PC-3 (cell line): ENCODE data around the gene GBX1. TPM values are rescaled to one million over a fixed set of nuclear protein-coding genes. Genes with fewer than 3 reads are reported as not detected.

Experiments used
- ATAC-seq: fragments of 200-7000 bp; cut with Tn5 transposase; 2 replicates; pipeline ENCODE4 v1.9.1; 2020; ENCODE audit warnings: mild to moderate bottlenecking, moderate library complexity
- BruUV-seq: library from RNA; stranded (reverse); fragments of 400-500 nt; replicated peaks from 2 replicates; lab custom pipeline; 2021; lab: Mats Ljungman, UMichigan
- CTCF ChIA-PET: fragments of 300-600 bp; sonication (Branson Sonifier 250); formaldehyde crosslinking; loops from one replicate; lab custom pipeline; 2022; ENCODE audit warnings: antibody characterized with exemption; lab: Charles Lee
- POLR2A ChIA-PET: fragments of 300-600 bp; sonication (Branson Sonifier 250); formaldehyde crosslinking; loops from one replicate; lab custom pipeline; 2022; ENCODE audit warnings: antibody characterized with exemption; ENCODE audit not compliant: unreplicated experiment; lab: Charles Lee
- DNase-seq: peaks from one replicate; pipeline ENCODE4 v3.0.0-alpha.2; 2015
- H2AFZ ChIP-seq: fragments of 300-600 bp; sonication (generic); 2 replicates; pipeline ENCODE4 v1.6.0; 2016; ENCODE audit warnings: antibody characterized with exemption, low read length
- H3F3A ChIP-seq: fragments of 300-600 bp; sonication (generic); one replicate; pipeline ENCODE4 v1.6.0; 2017; ENCODE audit warnings: antibody characterized with exemption, low read length, control low read depth, mild to moderate bottlenecking; ENCODE audit not compliant: unreplicated experiment
- H3K27ac ChIP-seq: fragments of 300-600 bp; sonication (generic); 2 replicates; pipeline ENCODE4 v1.5.1; 2016; ENCODE audit warnings: mild to moderate bottlenecking, low read length
- H3K27me3 ChIP-seq: fragments of 300-600 bp; sonication (generic); 2 replicates; pipeline ENCODE4 v1.6.1; 2016; ENCODE audit warnings: low read length, mixed read lengths
- H3K36me3 ChIP-seq: fragments of 300-600 bp; sonication (generic); 2 replicates; pipeline ENCODE4 v1.6.1; 2016; ENCODE audit warnings: low read depth, mixed run types, low read length, mixed read lengths
- H3K4me1 ChIP-seq: fragments of 300-600 bp; sonication (generic); 2 replicates; pipeline ENCODE4 v1.5.1; 2016; ENCODE audit warnings: low read length; ENCODE audit not compliant: insufficient read depth
- H3K4me2 ChIP-seq: fragments of 300-600 bp; sonication (generic); 2 replicates; pipeline ENCODE4 v1.6.0; 2016; ENCODE audit warnings: low read length
- H3K4me3 ChIP-seq: fragments of 300-600 bp; sonication (generic); 2 replicates; pipeline ENCODE4 v1.5.1; 2016; ENCODE audit warnings: mild to moderate bottlenecking, low read length, mixed read lengths
- H3K79me2 ChIP-seq: fragments of 300-600 bp; sonication (generic); 2 replicates; pipeline ENCODE4 v1.6.1; 2017; ENCODE audit warnings: low read length, mixed read lengths
- H3K9ac ChIP-seq: fragments of 300-600 bp; sonication (generic); 2 replicates; pipeline ENCODE4 v1.6.0; 2016; ENCODE audit warnings: mild to moderate bottlenecking, low read length
- H3K9me2 ChIP-seq: fragments of 300-600 bp; sonication (generic); replicated peaks from 2 replicates; pipeline ENCODE4 v1.6.1; 2016; ENCODE audit warnings: mixed run types, low read length, mixed read lengths
- H3K9me3 ChIP-seq: fragments of 300-600 bp; sonication (generic); 2 replicates; pipeline ENCODE4 v1.6.1; 2016; ENCODE audit warnings: low read length, mixed read lengths
- H4K20me1 ChIP-seq: fragments of 300-600 bp; sonication (generic); 2 replicates; pipeline ENCODE4 v1.6.1; 2016; ENCODE audit warnings: low read length, mixed read lengths
- CTCF ChIP-seq: fragments of 300-600 bp; sonication (generic); conservative IDR thresholded peaks from 2 replicates; pipeline ENCODE4 v1.5.1; 2017; ENCODE audit warnings: antibody characterized with exemption, low read depth, mild to moderate bottlenecking, low read length
- EZH2 ChIP-seq: fragments of 300-600 bp; sonication (generic); IDR thresholded peaks from one replicate; pipeline ENCODE4 v1.6.1; 2017; ENCODE audit warnings: antibody characterized with exemption, mild to moderate bottlenecking, low read length; ENCODE audit not compliant: unreplicated experiment
- EZH2phosphoT487 ChIP-seq: fragments of 300-600 bp; sonication (generic); IDR thresholded peaks from 2 replicates; pipeline ENCODE4 v1.6.1; 2018; ENCODE audit warnings: mild to moderate bottlenecking, antibody characterized with exemption, low read length, borderline replicate concordance
- intact Hi-C: fragments of 100-400 bp; cut with micrococcal nuclease; formaldehyde crosslinking; loops from 2 replicates; pipeline ENCODE4 v1.9.0; 2023
- total RNA-seq: library from RNA; depleted of rRNA; stranded (reverse); fragments of >200 nt; gene quantifications from 2 replicates; pipeline ENCODE4 v1.2.3, GENCODE V29; 2014

Gene GBX1
- total RNA-seq, 1 experiment from 2014 or later: not detected

- peaks cover 20% of the 10 kb centered on the region; the same call in 1 of the 2 replicates for H4K20me1 ChIP-seq
- peaks cover 28% of the 10 kb centered on the region for H3K4me1 ChIP-seq
- H3K4me2 ChIP-seq: peak overlapping the region; percentile 78
- no peak overlapping the region for H3K4me3 ChIP-seq
- intact Hi-C loops: loop anchor here (10.0 kb wide), 1 partner anchor 142 kb away; the partner anchor contains the start of gene KCNH2
- no peak overlapping the region for H2AFZ ChIP-seq
- peaks cover 34% of the 10 kb centered on the region for H3K79me2 ChIP-seq
- H3K9ac ChIP-seq: no peak overlapping the region
- H3K27ac ChIP-seq: no peak overlapping the region
- ChIA-PET CTCF (interaction anchor here (1.0 kb wide), 1 partner anchor 151 kb away, joined by 3 read pairs; no protein-coding TSS in a partner anchor), POLR2A (no interaction called here)
- no TSS peak for BruUV-seq
- H3K9me2 ChIP-seq: no peaks in the 10 kb centered on the region
- H3K27me3 ChIP-seq: no peaks in the 10 kb centered on the region
- no peak for TF ChIP-seq EZH2phosphoT487
- no peak for TF ChIP-seq EZH2
- TF ChIP-seq CTCF: no peak
- H3K9me3 ChIP-seq: no peaks in the 10 kb centered on the region
- ATAC-seq (no peak), DNase-seq (no peak)
- peaks cover 7% of the 10 kb centered on the region for H3F3A ChIP-seq
- no peaks in the 10 kb centered on the region for H3K36me3 ChIP-seq
Measured at GRCh38 chr7:151116603-151117440, 50.7 kb downstream of the GBX1 start.

GRCh38 chr7:151115836-151116418, 51.6 kb downstream of the GBX1 start:
- DNase-seq (peak; percentile 73), ATAC-seq (peak; percentile 55)
- Histone ChIP-seq H3K36me3 (no peaks in the 10 kb centered on the region), H3K27ac (no peak overlapping the region), H3K4me2 (peak overlapping the region; percentile 78), H3K4me1 (peaks cover 28% of the 10 kb centered on the region), H3K4me3 (peak overlapping the region; percentile 53), H3K9me3 (no peaks in the 10 kb centered on the region), H3F3A (peaks cover 7% of the 10 kb centered on the region), H4K20me1 (peaks cover 23% of the 10 kb centered on the region; the same call in 1 of the 2 replicates), H3K27me3 (no peaks in the 10 kb centered on the region), H3K9me2 (no peaks in the 10 kb centered on the region), H3K79me2 (peaks cover 42% of the 10 kb centered on the region), H3K9ac (no peak overlapping the region), H2AFZ (no peak overlapping the region)
- no peak for TF ChIP-seq EZH2phosphoT487
- no peak for TF ChIP-seq CTCF
- no peak for TF ChIP-seq EZH2
- intact Hi-C loops: loop anchor here (10.0 kb wide), 1 partner anchor 141 kb away; the partner anchor contains the start of gene KCNH2
- BruUV-seq: no TSS peak
- ChIA-PET POLR2A (interaction anchor here (0.6 kb wide), 1 partner anchor 57 kb away, joined by 3 read pairs; no protein-coding TSS in a partner anchor), CTCF (interaction anchor here (0.7 to 1.0 kb wide), 2 partner anchors 23 to 150 kb away, joined by 3 read pairs; no protein-coding TSS in a partner anchor)
